ENCODE data around the gene PLIN1.
"Not testable (repeated sequence)": the region's sequence is repeated elsewhere in the genome, so short reads cannot be mapped to it uniquely, and the experiment has no call there.

The PLIN1 gene

GRCh38 chr15:89679212-89679611 is at the start of gene PLIN1:
Gene PLIN1 (minus strand): TSS chr15:89679367. CDS start chr15:89677489, 1,878 bp downstream.
- DNase-seq (ENCODE audit: low read depth in 1 of 2, low spot score in 1 of 2) = no peak

DNA sequence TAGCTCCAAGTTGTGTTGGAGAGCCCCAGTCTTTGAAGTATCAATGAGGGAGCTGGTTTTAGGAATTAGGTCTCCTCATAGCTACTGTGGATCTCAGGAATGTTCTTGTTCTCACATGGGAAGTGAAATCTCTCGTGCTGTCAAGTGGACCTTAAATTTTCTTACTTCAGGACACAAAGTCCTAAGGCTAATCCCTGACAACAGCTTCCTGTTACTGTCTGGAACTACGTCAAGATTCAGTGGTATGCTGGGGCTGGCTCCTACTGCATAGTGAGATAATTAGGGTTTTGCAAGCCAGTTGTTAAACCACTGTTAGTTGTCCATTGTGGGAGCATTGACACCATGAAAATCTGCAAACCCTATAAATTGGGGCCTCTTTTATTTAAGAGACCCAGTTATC is 49.1 kb upstream of the PLIN1 start:
- DNase-seq (ENCODE audit: low read depth in 1 of 2, low spot score in 1 of 2) = no peak

DNA sequence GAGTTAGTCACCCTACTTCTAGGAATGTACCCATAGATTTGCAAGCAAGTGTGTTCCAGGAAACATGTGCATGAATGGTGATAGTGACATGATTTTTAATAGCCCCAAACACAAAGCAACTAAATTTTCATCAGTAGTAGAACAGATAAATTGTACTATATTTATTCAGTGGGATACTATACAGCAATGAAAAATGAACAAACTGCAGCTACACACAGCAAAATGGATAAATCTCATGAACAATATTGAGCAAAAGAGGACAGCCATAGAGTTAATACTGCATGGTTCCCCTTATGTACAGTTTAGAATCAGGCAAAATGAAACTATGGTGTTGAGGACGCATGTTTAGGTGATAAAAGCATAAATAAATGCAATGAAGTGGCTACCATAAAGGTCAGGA is 45.9 kb upstream of the PLIN1 start:
- DNase-seq (ENCODE audit: low read depth in 1 of 2, low spot score in 1 of 2) = no peak

GRCh38 chr15:89724621-89725020 is 45.5 kb upstream of the PLIN1 start:
- no peak for DNase-seq (ENCODE audit: low read depth in 1 of 2, low spot score in 1 of 2)

- no peak for DNase-seq (ENCODE audit: low read depth in 1 of 2, low spot score in 1 of 2)
Measured at GRCh38 chr15:89723031-89723430, 43.9 kb upstream of the PLIN1 start.

DNA sequence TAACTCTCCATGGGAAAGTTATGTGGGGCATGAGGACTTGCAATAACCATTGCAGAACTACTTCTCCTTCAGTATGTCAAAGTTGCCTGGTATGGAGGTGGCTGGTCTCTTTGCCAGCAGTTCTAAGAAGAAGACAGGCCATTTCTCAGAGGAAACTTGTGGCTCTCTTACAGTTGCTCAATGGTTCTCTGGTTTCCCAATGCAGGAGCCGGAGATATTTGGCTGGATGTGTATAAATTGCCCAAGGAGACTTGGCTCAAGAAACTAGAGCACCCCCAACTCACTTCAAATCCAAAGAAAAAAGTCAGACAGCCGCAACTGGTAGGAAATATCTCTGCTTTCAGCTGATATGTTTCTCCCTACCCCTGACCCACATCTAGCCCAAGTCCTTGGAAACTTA is 35.6 kb upstream of the PLIN1 start:
- no peak for DNase-seq (ENCODE audit: low read depth in 1 of 2, low spot score in 1 of 2)

DNA sequence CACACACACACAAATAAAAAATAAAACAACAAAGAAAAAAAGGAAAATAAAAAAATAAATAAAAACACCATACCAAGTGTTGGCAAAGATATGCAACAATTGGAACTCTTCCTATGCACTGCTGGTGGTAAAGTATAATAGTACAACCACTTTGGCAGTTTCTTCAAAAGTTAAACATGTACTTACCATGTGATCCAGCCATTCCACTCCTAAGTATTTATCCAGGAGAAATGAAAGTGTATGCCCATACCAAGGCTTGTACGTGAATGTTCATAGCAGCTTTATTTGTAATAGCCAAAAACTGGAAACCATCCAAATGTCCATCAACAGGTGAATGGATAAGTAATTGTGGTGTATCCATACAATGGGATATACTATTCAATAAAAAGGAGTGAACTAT is 28.4 kb upstream of the PLIN1 start:
- no peak for DNase-seq (ENCODE audit: low read depth in 1 of 2, low spot score in 1 of 2)

GRCh38 chr15:89704411-89704810 is 25.2 kb upstream of the PLIN1 start:
- no peak for DNase-seq (ENCODE audit: low read depth in 1 of 2, low spot score in 1 of 2)

GRCh38 chr15:89695198-89695597 is 16.0 kb upstream of the PLIN1 start:
- no peak for DNase-seq (ENCODE audit: low read depth in 1 of 2, low spot score in 1 of 2)

DNA sequence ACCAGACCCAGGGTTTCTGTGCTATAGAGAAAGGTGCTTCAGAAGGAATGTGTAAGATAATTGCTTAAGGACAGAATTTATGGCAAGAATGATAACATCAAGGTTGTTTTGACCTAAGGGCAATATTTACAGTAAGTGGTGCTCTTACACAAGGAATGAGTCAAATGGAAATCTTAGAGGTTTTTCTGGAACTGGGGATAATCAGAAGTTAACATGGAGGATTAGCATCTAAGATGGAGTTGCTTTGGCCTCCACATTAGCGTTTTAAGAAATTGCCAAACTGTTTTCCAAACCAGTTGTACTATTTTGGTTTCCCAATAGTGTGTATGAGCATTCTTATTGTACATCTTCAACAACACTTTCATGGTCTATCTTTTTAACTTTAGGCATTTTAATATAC is 14.5 kb upstream of the PLIN1 start:
- DNase-seq (ENCODE audit: low read depth in 1 of 2, low spot score in 1 of 2) = no peak

GRCh38 chr15:89693091-89693490 is 13.9 kb upstream of the PLIN1 start:
- DNase-seq (ENCODE audit: low read depth in 1 of 2, low spot score in 1 of 2) = no peak

DNA sequence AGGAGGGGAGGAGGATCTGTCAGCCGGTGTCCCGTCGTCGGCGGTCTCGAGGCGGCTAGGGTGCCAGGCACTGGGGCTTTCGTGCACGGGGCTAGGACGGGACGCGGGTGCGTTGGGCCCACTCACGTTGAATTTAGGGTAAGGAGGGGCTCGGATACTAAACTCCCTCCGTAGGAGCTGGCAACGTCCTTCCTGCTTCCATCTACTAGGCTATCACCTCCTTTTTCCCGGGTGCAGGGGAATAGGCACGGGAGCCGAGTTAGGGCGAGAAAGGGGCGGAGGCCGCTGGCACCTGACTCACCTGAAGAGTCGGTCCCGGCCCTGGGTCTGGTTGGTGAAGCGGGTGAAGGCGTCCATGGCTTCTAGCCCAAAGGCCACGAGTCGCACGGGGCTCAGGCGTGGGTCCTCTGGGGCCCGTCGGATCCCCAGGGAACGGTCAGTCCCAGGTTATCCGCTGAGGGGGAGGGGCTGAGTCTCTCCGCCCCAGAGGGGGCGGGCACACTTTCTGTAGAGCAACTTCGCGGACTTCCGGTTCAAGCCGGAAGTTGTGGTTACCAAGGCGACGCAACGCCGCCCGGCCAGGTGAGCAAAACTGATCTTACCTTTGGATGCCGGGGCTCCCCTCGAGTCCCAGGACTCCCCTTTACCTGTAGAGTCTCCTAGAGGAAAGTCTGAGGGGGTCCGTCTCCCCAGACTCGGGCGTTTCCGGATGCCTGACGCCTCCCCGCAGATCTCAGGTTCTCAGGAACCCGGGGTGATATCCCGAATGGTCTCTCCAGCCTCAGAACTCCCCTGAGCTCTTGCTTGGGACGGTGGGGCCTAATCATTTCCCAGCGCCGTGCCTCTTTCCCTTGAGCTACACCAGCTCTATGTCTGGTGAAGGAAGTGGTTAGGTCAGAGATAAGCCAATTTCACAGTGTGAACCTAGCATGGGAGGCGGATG is 11.4 kb upstream of the PLIN1 start, which contains the start of the genes PEX11A and WDR93:
PEX11A (minus strand) TSS at position 479 of the 943 bp plus-strand sequence; CDS start at position 357, 122 bp downstream.
WDR93 (plus strand) TSS at position 536 of the 943 bp plus-strand sequence. CDS start 10,936 bp downstream, outside the sequence.
- DNase-seq (ENCODE audit: low read depth in 1 of 2, low spot score in 1 of 2) = peak; percentile 53 to 64

- not testable (repeated sequence) for DNase-seq (ENCODE audit: low read depth in 1 of 2, low spot score in 1 of 2)
Measured at GRCh38 chr15:89689930-89690275, 10.7 kb upstream of the PLIN1 start.

DNA sequence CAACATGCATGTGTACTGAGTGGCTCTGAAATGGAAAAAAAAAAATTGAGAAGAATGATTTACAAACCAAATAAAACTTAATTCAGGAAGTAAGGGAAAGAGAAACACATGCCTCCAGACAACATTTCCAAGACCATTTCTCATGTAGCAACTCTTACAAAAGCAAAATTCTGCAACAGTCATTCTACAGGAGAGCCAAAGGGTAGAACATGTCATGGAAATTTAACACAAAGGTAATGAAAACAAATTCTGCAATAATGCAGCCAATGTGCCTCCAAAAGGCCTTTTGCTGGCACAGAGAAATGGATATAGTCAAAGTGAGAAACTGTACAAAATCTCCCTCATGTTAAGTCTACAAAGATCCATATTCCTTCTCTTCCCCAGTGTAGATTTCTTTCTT is 7.4 kb upstream of the PLIN1 start:
- DNase-seq (ENCODE audit: low read depth in 1 of 2, low spot score in 1 of 2) = no peak

GRCh38 chr15:89685995-89686394 is 6.8 kb upstream of the PLIN1 start:
- no peak for DNase-seq (ENCODE audit: low read depth in 1 of 2, low spot score in 1 of 2)

GRCh38 chr15:89681146-89681545 is 2.0 kb upstream of the PLIN1 start:
- no peak for DNase-seq (ENCODE audit: low read depth in 1 of 2, low spot score in 1 of 2)

DNA sequence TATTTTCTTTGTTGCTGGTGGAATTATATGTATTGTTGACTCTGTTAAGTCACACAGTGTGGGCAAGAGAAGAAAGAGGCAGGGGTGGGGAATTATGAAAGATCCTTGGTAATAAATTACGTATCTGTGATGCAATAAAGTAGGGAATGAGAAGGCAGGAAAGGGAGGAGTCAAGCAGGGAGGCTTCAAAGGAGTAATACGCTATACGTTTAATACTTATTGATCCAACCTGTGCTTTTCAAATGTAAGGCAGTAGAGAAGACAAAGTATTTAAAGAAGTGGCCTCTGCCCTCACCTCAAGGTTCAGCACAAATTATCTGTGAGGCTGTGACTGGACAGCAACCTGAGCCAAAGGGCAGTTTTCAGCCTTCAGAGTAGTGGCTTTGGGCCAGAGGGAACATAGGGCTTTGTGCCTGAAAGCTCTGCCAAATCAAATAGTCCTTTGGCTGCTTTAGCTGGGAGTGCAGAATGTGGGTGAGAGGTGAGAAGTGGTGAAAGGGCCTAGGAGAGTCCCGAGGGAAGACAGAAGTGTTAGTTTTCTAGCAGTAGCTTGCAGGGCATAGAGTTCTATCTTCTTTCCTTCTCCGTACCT is 1.2 kb upstream of the PLIN1 start:
- DNase-seq (ENCODE audit: low read depth in 1 of 2, low spot score in 1 of 2) = no peak

DNA sequence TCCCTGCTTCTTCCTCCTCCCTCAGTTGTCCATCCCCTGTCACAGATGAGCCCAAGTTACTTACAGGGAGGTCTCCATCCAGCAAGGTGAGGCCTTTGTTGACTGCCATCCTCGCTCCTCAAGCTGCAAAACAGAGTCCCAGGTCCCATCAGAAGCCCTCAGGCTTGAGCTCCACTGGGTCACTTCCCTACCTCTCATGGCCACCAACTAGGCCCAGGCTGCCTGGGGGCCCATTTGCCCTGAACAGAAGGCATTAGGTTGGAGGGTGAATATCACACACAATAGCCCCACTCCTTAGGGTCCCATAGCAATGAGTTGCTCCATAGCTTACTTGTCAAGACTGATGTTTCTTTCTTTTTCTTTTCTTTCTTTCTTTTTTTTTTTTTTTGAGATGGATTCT is 1.8 kb downstream of the PLIN1 start:
- no peak for DNase-seq (ENCODE audit: low read depth in 1 of 2, low spot score in 1 of 2)

DNA sequence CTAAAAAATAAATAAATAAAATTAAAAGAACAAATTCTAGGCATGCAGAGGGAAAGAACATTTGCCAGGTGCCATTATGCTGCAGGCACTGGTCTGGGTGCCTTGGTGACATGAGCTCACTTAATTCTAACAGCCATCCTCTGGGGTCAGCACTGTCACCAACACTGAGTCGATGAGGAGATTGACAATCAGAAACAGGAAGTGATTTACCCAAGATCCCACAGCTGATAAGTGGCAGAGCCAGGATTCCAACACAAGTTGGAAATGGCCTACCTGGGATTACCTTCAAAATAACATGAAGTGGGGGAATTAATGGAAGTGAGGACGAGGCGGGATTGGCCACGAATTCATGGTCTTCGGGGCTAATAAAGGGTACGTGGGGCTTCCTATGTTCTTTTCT is 3.6 kb downstream of the PLIN1 start:
- DNase-seq (ENCODE audit: low read depth in 1 of 2, low spot score in 1 of 2) = no peak

GRCh38 chr15:89674526-89674925 is 4.6 kb downstream of the PLIN1 start:
- no peak for DNase-seq (ENCODE audit: low read depth in 1 of 2, low spot score in 1 of 2)

GRCh38 chr15:89673165-89673512 is 6.0 kb downstream of the PLIN1 start:
- no peak for DNase-seq (ENCODE audit: low read depth in 1 of 2, low spot score in 1 of 2)

All from stimulated activated CD4-positive, alpha-beta T cell treated with anti-CD3 and anti-CD28 coated beads, Interleukin-15, amount 100 ng/mL, for 1 hour (primary cell).